Non-pigmented ciliary epithelial cell (primary cell): ENCODE measurements around the gene KMT5C.
"Not testable (repeated sequence)": the region's sequence is repeated elsewhere in the genome, so short reads cannot be mapped to it uniquely, and the experiment has no call there.

ENCODE experiments used
- DNase-seq: peaks from one replicate; pipeline ENCODE4 v3.0.0-alpha.2; 2010; ENCODE audit warnings: low read depth

KMT5C gene

GRCh38 chr19:55319785-55320184 is 19.9 kb upstream of the KMT5C start:
- no peak for DNase-seq

GRCh38 chr19:55320844-55321419 is 18.7 kb upstream of the KMT5C start:
- DNase-seq = no peak

DNA sequence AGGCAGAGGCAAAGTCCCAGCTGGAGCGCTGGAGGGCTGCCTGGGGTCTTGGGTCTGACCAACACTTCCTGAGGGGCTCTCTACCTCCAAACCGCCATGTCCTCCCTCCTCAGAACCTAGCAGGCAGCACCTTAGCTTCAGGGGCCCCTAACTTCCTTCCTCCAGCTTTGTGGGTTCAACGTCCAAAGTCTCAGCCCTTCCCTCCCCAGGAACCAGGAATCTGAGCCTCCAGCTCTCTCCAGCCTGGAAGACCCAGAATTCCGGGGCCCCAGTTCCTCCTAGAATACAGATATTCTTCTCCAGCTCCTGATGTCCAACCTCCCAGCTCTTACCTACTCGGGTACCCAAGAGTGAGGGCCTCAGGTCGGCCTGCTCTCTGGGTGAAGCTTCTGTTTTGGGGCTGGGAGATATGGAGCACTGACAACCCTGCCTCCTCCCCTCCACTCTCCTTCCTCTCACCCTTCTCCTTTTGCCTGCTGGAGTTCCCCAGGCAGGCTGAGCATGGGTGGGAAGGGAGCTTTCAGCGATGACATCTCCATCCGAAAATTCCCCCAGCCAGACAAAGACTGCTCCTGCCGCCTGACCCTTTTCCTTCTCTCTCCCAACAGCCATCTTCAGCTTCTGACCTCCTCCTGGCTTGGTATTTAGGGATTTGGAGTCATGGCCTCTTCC is 18.1 kb upstream of the KMT5C start:
- no peak for DNase-seq

DNA sequence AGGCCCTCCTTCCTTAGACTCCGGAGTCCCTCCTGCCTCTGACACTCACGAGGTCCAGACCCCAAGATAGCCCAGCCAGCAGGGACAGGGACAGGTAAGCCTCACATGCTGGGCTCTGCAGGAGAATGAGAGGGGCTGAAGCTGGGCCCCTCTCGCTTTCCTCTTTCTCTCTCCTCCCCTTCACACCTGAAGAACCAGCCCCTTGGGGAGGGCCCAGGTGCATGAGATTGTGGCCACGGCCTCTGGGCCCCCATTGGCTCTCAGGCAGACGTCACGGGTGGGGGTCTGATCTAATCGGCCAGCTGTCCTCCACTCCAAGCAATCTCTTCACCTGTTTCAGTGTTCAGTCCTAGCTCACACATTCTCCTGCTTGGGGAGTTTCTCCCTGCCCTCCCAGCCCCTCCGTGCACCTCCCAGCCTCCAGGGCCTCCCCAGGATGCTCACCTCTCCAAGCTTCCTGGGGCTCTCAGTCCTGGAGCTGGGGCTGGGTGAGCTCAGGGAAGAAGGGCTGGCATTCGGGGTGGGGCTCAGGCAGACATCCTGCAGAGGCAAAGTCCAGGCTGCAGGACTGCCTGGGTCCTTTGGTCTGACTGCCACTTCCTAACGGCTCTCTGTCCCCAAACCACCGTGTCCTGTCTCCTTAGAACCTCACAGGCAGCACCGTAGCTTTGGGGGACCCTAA is 17.3 kb upstream of the KMT5C start:
- DNase-seq = no peak

DNA sequence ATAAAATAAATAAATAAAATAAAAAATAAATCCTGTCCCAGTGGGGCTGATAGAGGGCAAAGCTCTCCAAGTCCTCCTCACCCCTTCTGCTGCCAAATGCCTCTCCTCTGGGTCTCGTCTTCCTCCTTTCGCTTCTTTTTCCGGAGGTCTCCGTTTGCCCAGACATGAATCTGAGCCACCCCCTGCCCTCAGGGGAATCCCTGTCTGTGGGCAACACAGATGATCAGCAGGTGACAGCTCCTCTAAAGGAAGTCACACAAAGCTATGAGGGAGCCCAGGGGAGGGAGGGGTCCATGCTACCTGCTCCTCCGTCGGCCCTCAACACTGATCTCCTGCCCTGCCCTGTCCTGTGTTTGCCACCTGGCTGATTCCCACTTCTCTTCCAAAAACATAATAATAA is 15.0 kb upstream of the KMT5C start:
- DNase-seq = no peak

DNA sequence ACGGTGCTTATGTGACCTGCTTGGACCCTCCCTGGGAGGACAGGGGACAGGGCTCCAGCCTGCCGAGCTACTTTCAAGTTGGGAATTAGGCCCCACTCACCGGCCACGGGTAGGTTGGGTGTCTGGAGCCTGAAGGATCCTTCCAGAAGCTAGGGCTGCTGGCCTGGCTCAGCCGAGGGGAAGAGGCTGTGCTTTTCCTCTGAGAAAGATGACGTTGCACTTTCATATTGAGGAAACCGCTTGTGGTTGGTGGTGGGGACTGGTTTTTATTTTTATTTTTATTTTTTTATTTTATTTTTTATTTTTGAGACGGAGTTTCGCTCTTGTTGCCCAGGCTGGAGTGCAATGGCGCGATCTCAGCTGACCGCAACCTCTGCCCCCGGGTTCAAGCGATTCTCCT is 14.5 kb upstream of the KMT5C start, which contains the start of gene TMEM150B:
TMEM150B (minus strand) TSS at position 170 of the 400 bp plus-strand sequence. CDS start 4,305 bp downstream, outside the sequence.
- DNase-seq = no peak

GRCh38 chr19:55328774-55329318 is 10.8 kb upstream of the KMT5C start:
- DNase-seq = not testable (repeated sequence)

GRCh38 chr19:55329791-55330190 is 9.9 kb upstream of the KMT5C start:
- DNase-seq = not testable (repeated sequence)

- DNase-seq = no peak
These were observed 5.8 kb upstream of the KMT5C start for GRCh38 chr19:55333870-55334269.

DNA sequence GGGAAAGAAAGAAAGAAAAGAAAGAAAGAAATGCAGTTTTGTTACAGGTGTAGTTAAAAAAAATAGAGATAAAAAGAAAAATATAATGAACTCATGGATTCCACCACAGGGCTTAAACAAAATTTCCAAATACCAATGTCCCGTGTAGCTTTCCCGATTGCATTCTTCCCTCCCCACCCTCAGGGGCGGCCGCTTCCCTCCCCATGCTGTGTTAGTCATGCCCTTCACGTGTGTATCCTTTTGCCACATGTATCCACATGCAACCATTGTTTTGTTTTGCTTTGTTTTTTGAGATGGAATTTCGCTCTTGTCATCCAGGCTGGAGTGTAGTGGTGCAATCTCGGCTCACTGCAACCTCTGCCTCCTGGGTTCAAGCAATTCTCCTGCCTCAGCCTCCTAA is 3.6 kb upstream of the KMT5C start:
- no peak for DNase-seq

GRCh38 chr19:55339889-55340783 is 460 bp downstream of the KMT5C start:
- DNase-seq = no peak

DNA sequence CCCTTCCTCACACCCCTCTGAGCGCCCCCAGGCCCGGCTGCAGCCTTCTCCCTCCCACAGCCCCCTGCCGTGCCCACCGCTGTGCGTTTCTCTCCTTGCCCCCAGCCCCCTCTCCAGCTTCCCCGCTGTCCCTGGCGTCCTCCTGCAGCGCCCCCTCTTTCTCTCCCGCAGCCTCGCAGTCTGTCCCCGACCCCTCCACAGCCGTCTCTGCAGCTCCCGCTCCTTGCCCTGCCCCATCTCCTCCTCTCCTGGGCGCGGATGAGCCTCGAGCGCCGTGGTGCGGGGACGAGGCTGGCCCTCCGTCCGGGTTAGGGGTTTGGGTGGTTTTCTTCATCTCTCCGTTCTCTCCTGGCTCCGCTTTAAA is 1.1 kb downstream of the KMT5C start:
- DNase-seq = no peak

DNA sequence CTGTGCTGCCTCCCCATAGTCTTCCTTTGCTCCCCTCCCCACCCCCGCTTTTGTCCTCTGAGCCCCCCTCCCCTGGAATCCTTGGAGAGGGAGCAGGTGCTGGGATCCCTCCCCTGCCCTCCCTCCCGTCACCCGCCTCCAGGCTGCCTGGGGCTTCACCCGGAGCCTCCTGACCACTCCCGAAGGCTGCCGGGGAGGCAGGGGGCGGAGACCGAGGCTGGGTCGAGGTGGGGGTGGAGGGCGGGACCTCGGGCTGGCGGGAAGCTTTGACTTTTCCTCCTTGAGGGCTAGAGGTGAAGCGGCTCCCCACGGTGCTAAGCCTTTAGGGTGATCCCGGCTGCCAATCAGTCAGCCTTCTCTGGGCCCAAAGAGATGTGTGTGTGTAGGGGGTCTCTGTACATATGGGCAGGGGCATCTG is 1.5 kb downstream of the KMT5C start:
- no peak for DNase-seq

- no peak for DNase-seq
These were observed 2.2 kb downstream of the KMT5C start for GRCh38 chr19:55341595-55342531.

- no peak for DNase-seq
These were observed 4.8 kb downstream of the KMT5C start for GRCh38 chr19:55344444-55344843.

DNA sequence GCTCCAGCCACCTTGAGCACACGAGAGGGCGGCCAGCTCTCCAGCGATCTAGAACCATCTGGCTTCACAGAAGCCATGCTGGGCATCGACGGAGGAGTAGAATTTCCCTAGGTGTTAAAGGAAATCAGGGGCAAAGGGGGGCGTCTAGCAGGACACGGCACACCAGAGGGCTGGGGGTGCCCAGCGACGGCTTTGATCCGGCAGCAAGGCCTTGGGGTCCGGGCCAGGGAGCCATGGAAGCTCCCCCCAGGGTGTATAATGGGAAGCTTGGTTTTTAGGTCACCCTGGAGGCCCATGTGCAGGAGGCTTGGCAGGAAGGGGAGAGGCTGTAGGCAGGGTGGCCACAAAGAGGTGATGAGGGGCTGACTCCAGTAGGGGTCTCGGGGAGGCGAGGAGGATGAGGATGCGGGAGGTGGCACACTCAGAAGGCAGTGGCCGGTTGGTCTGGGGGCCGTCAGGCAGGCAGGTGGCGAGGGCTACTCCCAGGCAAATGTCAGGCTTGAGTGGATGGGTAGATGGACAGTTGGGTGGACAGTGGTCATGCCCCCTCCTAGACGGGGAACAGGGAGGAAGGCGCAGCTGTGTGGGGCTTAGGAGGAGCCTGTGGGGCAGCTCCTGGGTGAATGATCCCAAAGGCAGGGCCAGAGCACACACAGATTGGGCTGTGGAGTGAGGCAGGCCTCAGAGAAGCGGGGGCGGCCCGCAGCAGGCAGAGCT is 5.6 kb downstream of the KMT5C start:
- DNase-seq = no peak

DNA sequence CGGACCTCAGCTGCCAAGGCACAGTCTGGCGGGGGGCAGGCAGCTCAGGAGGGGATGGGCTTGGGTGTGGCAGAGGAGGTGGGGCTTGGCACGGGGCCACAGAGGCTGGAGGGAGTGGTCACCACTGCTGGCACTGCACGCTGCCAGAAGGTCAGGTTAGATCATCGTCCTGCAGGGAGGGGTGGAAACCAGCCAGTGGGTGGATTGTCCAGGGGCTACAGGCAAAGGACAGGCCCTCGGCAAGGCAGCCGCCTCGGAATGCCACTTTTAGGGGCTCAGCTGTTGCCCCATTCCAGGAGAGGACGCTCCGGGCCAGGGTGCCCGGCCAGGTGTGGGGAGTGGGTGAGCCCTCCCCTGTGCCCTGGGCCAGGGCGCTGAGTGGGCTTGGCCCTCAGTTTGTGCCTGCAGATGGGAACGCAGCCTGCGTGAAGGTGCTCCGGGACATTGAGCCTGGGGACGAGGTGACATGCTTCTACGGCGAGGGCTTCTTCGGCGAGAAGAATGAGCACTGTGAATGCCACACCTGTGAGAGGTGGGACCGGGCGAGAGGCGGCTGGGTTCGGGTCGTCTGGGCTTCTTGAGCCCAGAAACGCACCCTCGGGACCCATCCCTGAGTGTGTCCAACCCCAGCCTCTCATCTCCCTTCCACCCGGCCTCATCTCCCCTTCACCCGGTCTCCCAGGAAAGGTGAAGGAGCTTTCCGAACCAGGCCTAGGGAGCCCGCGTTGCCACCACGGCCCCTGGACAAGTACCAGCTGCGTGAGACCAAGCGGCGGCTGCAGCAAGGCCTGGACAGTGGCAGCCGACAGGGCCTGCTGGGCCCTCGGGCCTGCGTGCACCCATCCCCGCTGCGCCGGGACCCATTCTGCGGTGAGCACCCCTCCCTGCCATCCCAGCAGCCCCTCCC is 6.4 kb downstream of the KMT5C start:
- DNase-seq = no peak

DNA sequence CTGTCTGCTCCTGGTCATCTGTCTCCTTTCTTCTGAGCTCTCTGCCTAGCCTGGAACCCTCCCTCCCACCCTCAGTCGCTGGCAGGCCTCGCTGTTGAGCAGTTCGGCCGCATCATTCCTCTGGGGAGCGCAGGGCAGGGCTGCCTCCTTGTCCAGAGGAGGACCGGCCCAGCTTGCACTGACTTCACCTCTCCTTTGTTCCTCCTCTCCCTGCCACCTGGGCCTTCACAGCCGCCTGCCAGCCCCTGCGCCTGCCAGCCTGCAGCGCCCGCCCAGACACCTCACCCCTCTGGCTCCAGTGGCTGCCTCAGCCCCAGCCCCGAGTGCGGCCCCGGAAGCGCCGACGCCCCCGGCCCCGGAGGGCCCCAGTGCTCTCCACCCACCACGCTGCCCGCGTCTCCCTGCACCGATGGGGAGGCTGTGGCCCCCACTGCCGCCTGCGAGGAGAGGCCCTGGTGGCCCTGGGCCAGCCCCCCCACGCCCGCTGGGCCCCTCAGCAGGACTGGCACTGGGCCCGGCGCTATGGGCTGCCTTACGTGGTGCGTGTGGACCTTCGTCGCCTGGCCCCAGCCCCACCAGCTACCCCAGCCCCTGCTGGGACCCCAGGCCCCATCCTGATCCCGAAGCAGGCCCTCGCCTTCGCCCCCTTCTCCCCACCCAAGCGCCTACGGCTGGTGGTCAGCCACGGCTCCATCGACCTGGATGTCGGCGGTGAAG is 7.2 kb downstream of the KMT5C start:
- no peak for DNase-seq
